GM13977 (cell line): ENCODE measurements around the gene NSG1.

Source experiments
- DNase-seq: peaks from one replicate; pipeline ENCODE4 v3.0.0; 2012; ENCODE audit warnings: low spot score
- in situ Hi-C: fragments of 300-500 bp; cut with MboI; formaldehyde crosslinking; loops from one replicate; pipeline ENCODE4 v1.12.0; 2022; ENCODE audit warnings: low sequenced_read_pairs, low pct_unique_long_range_greater_than_20kb, mixed read lengths, inconsistent platforms; ENCODE audit not compliant: unreplicated experiment
- TF ChIP-seq, protein P1 (sequence below): IDR thresholded peaks from 2 replicates; pipeline ENCODE4 v1.5.1; 2012; ENCODE audit warnings: mild to moderate bottlenecking, control low read depth; ENCODE audit not compliant: insufficient read depth; ENCODE audit errors: extremely low read depth, missing control alignments

The NSG1 gene

DNA sequence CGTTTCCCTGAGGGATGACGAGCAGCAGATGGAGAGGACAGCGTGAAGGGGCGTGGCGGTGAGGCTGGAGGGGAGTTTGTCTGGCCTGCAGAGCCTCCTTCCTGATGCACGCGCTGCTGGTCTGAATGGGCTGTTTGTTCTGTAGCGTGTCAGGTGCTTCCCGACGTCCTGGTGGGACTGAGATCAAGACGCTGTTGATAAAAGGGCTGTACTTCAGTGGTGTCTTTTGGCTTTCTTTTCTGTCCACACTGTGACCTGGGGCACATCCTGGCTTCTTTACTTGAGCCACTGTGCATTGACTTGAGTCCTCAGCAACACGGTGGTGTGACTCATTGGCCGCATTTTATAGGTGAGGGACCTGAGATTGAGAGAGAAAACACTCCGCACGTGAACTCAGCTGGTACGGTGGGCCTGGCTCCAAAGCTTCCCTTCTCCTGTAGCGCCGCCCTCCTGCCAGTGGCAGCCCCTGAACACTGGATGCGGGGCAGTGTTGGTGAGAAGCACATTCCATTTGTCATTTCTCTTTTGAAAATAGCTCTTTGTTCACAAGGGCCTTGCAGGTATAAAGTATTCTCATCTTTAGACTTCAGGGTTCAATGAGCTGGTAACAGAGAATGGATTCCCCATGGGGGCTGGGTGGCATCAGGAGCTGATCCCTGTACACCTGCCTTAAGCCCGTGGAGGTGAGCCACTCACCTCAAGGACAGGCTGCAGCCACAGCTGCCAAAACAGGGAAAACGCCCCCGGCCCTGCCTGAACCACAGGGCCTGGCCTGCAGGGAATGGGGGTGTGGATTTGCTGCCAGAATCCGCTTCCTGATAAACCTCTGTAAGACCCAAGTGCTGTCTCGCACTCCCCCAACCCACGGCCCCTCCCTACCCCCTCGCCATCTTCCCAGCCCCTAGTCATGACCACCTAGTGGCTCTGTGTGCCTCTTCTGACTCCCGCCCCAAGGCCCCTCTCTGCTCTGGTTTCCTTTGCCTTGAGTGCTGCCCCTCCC is 29.2 kb downstream of the NSG1 start:
- in situ Hi-C loops: no loop called here
- no peak for DNase-seq
- TF ChIP-seq, protein P1, sequence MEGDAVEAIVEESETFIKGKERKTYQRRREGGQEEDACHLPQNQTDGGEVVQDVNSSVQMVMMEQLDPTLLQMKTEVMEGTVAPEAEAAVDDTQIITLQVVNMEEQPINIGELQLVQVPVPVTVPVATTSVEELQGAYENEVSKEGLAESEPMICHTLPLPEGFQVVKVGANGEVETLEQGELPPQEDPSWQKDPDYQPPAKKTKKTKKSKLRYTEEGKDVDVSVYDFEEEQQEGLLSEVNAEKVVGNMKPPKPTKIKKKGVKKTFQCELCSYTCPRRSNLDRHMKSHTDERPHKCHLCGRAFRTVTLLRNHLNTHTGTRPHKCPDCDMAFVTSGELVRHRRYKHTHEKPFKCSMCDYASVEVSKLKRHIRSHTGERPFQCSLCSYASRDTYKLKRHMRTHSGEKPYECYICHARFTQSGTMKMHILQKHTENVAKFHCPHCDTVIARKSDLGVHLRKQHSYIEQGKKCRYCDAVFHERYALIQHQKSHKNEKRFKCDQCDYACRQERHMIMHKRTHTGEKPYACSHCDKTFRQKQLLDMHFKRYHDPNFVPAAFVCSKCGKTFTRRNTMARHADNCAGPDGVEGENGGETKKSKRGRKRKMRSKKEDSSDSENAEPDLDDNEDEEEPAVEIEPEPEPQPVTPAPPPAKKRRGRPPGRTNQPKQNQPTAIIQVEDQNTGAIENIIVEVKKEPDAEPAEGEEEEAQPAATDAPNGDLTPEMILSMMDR: no peak

DNA sequence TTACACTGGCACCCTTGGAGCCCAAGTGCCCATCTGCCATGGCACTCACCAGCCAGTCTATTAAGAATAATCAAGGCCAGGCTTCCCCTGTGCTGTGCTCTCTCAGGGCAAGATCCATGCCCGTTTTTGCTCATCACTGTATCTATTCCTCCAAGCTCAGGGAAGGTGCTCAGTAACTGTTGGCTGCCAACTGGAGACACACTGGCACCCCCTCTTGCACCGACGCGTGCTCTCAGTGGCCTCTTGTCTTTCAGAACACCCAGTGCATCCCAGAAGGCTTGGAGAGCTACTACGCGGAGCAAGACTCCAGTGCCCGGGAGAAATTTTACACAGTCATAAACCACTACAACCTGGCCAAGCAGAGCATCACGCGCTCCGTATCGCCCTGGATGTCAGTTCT is 30.1 kb downstream of the NSG1 start:
- TF ChIP-seq, protein P1: no peak
- in situ Hi-C loops: no loop called here

DNA sequence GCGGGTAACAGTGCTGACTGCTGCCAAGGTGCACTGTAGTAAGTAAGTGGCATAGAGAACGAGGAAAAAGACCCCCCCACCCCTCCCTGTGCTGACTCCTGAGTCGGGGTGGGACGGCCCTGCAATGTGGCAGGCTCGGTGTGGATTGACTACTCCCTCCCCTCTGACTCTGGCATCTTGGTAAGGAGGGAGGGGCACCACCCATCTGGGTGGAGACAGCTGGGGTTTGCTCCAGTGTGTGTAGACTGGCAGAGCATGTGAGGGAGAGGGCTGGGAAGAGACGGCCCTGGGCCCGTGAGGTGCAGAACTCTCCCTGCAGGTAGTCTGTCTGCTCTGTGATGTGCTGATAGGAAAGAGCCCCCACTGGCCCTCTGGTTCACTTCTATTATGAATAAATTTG is 31.0 kb downstream of the NSG1 start:
- no peak for DNase-seq
- in situ Hi-C loops: no loop called here
- TF ChIP-seq, protein P1: no peak

More for the DNA sequence above, 30.1 kb downstream of the NSG1 start:
- DNase-seq: no peak

- in situ Hi-C loops: no loop called here
- DNase-seq: no peak
- TF ChIP-seq, protein P1: no peak
Observed at GRCh38 chr4:4418676-4419390, 31.9 kb downstream of the NSG1 start.

DNA sequence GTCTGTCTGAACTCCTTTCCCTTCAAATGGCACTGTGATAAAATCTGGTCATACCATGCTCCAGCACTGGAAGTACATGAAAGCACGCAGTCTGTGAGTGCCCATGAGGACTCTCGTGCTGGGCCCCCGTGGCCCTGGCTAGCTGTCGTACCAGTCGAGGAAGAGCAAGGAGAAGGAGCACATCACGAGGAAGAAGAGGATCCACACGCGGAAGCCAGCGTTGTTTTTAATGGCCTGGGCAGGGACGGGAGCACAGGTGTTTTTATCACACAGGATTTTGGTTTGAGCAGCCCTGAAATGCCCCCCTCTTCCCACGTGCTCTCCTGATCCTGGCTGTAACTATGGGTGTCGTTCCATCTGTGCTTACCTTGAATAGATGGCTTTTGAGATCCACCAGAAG is 33.0 kb downstream of the NSG1 start:
- TF ChIP-seq, protein P1: no peak
- DNase-seq: no peak
- in situ Hi-C loops: no loop called here

DNA sequence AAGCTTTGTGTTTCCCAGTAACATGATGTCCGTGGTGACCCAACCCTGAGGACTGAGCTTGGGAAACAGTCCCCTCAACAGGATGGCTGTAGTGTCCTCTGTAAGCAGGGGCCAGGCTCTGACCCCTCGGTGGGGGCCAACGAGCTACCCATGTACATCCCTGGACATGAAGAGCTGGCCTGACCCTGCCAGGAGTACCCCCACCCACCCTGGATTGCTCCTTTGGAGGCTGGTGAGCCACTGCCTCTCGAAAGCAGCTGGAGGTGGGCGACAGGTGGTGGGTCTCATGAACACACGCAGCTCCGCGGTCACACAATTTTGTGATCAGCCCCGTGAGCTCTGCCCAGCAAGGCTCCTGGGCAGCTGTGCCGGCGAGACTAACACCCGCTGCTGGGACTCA is 33.5 kb downstream of the NSG1 start:
- in situ Hi-C loops: no loop called here
- TF ChIP-seq, protein P1: no peak
- DNase-seq: no peak
